Measurements from ENCODE around the gene CDK6. TPM values are rescaled to one million over a fixed set of nuclear protein-coding genes. Genes with fewer than 3 reads are reported as not detected.

Gene CDK6
- total and polyA plus RNA-seq, 2 of the 8 experiments (the other 6 are each of a cell fraction or from before 2014, with no cell fraction given) = 5.9 to 18.9 TPM

DNA sequence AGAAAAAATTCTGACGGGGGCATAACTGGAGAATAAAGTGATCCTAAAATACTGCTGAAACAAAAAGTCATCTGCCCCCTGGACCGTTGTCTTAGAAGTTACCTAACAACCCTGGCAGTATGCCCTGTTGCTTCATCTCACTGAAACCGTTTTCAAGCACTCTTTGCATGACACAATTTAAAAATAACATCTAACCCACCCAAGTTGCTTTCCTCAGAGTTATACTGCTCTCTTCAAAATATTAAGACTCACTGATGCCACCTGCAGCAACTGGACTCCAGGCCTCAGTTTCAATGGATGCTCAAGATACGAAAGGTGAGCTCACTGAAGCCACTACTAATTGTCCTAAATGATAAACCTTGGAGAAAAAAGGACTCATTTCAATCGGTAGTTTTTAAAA is 57.4 kb downstream of the CDK6 start:
- Histone ChIP-seq H3K27me3 (replicated peaks in 1 of 4; ENCODE audit: control insufficient read depth in 3 of 4, extremely low read depth in 1 of 4, insufficient read depth in 3 of 4, low read length in 3 of 4) (no peaks in the 10 kb centered on the region), H4K91ac (replicated peaks; ENCODE audit: insufficient read length, low read length) (no peak overlapping the region), H3K4me1 (replicated peaks in 1 of 4; ENCODE audit: control insufficient read depth in 3 of 4, insufficient read depth in 4 of 4, low read length in 3 of 4) (peaks cover 0 to 4% (median 2%) of the 10 kb centered on the region in 4 experiments; a peak in 3 of 7 replicates), H2BK15ac (ENCODE audit: low read length) (no peak overlapping the region), H3K9me3 (ENCODE audit: insufficient read depth in 2 of 2, low read depth in 1 of 2, low read length in 1 of 2) (0 out of 4 replicates have a peak, but pooled peaks cover 0 to 3% of the 10 kb centered on the region in 2 experiments), H4K5ac (ENCODE audit: insufficient read length, low read depth, low read length) (no peak overlapping the region), H3K23ac (ENCODE audit: insufficient read length) (no peak overlapping the region), H3K4me3 (ENCODE audit: extremely low read depth in 1 of 4, insufficient read depth in 2 of 4, low read depth in 3 of 4, low read length in 4 of 4) (no peak overlapping the region), H2BK5ac (ENCODE audit: low read depth, low read length) (no peak overlapping the region), H3K9ac (replicated peaks in 1 of 4; ENCODE audit: extremely low read depth in 1 of 4, low read depth in 3 of 4, low read length in 3 of 4) (no peak overlapping the region), H2BK20ac (ENCODE audit: low read length) (0 out of 2 replicates have a peak overlapping the region, but pooled peaks have one; percentile 15), H3K36me3 (ENCODE audit: control insufficient read depth in 2 of 4, insufficient read depth in 4 of 4, low read length in 3 of 4) (peaks cover 0 to 2% (median 0%) of the 10 kb centered on the region in 4 experiments; a peak in 2 of 8 replicates), H2BK12ac (ENCODE audit: low read depth, low read length) (no peak overlapping the region), H3K14ac (ENCODE audit: insufficient read length) (no peak overlapping the region), H3K79me2 (ENCODE audit: control insufficient read depth in 1 of 2, insufficient read depth in 2 of 2, low read length in 2 of 2) (0 out of 4 replicates have a peak, but pooled peaks cover 0 to 7% of the 10 kb centered on the region in 2 experiments), H3K23me2 (ENCODE audit: low read depth, low read length) (no peaks in the 10 kb centered on the region), H3K18ac (ENCODE audit: extremely low read depth, low read length) (no peak overlapping the region), H3K79me1 (ENCODE audit: low read depth, low read length) (no peaks in the 10 kb centered on the region), H3K4ac (replicated peaks; ENCODE audit: insufficient read length, low read depth, low read length) (no peak overlapping the region), H2BK120ac (replicated peaks; ENCODE audit: low read depth, low read length) (no peak overlapping the region), H4K20me1 (replicated peaks in 1 of 2; ENCODE audit: control insufficient read depth in 1 of 2, insufficient read depth in 2 of 2, low read length in 2 of 2) (no peaks in the 10 kb centered on the region), H2AFZ (ENCODE audit: low read length) (no peak overlapping the region), H3K27ac (ENCODE audit: low read depth, low read length) (no peak overlapping the region), H4K8ac (ENCODE audit: extremely low read depth, insufficient read depth, low read length) (no peak overlapping the region), H3K56ac (replicated peaks; ENCODE audit: insufficient read length, low read depth, low read length) (no peak overlapping the region), H2AK5ac (ENCODE audit: low read depth, low read length) (no peak overlapping the region), H3K4me2 (ENCODE audit: insufficient read depth in 1 of 2, low read depth in 2 of 2, low read length in 2 of 2) (no peak overlapping the region)
- no peak for FAIRE-seq
- ChIA-PET CTCF (ENCODE audit: partially characterized antibody) (interaction anchor here (0.6 to 0.7 kb wide), 2 partner anchors 89 to 184 kb away, joined by 3 read pairs; no protein-coding TSS in a partner anchor), POLR2A (ENCODE audit: partially characterized antibody) (no interaction called here)
- DNase-seq (ENCODE audit: low read depth in 1 of 2, low spot score in 2 of 2) = no peak
- TF ChIP-seq TCF12 (IDR thresholded peaks at IDR 0.05; ENCODE audit: low read depth, low read length) = no peak
- no peak for TF ChIP-seq BRCA1 (IDR thresholded peaks at IDR 0.05; ENCODE audit: low read depth, low read length)
- no peak for TF ChIP-seq CTBP2 (IDR thresholded peaks at IDR 0.05; ENCODE audit: borderline replicate concordance, insufficient read depth, insufficient read length, low read length)
- WGBS, 2 experiments (ENCODE audit: extremely low coverage in 1 of 2, insufficient coverage in 1 of 2, insufficient read length in 1 of 2, insufficient replicate concordance in 2 of 2, low coverage in 1 of 2, low lambda C conversion rate in 2 of 2, missing lambda C conversion rate in 1 of 2) = 84% methylated on average over 5 of the region's 5 CpGs; no CpG with 5 or more reads in 1 of the 2 experiments

Data from H1 (cell line).